Gastrocnemius medialis (tissue), 4 donors: ENCODE data around the gene PLCB1. TPM values are rescaled to one million over a fixed set of nuclear protein-coding genes. Genes with fewer than 3 reads are reported as not detected.

Experiments
- ATAC-seq, 2 donors: fragments of 150-250 bp; one replicate each; pipeline ENCODE4 v1.9.1; 2016
- DNase-seq, 2 donors: peaks; one replicate each; pipeline ENCODE4 v3.0.0-alpha.2; 2019
- H3K27ac ChIP-seq, 4 donors: fragments of 200-600 bp; sonication (generic); 1 replicate in 1 of 4; 2 replicates in 3 of 4; pipeline ENCODE4 v1.5.1; 2016 to 2018; ENCODE audit warnings: mild to moderate bottlenecking in 2 of 4, moderate library complexity in 1 of 4
- H3K27me3 ChIP-seq, 3 donors: fragments of 200-600 bp; sonication (generic) in 2 of 3; 1 replicate in 1 of 3; 2 replicates in 2 of 3; pipeline versions ENCODE4 v1.5.1 to v1.6.0; 2016 to 2019; ENCODE audit warnings: mild to moderate bottlenecking in 1 of 3, moderate library complexity in 1 of 3
- H3K36me3 ChIP-seq, 2 donors: fragments of 200-600 bp; sonication (generic) in 1 of 2; one replicate each; pipeline ENCODE4 v1.5.1; 2017 to 2018
- H3K4me1 ChIP-seq, 2 donors: fragments of 200-600 bp; sonication (generic) in 1 of 2; one replicate each; pipeline ENCODE4 v1.5.1; 2016 to 2017; ENCODE audit warnings: mild to moderate bottlenecking in 2 of 2
- H3K4me3 ChIP-seq, 4 donors: fragments of 200-600 bp; sonication (generic) in 3 of 4; 1 replicate in 1 of 4; 2 replicates in 3 of 4; pipeline ENCODE4 v1.5.1; 2016 to 2019; ENCODE audit warnings: mild to moderate bottlenecking in 2 of 4
- H3K9me3 ChIP-seq, 3 donors: fragments of 200-600 bp; sonication (generic) in 2 of 3; 1 replicate in 1 of 3; 2 replicates in 2 of 3; pipeline ENCODE4 v1.5.1; 2016 to 2019
- POLR2A ChIP-seq, 2 donors: fragments of 450-650 bp; IDR thresholded peaks; one replicate each; pipeline ENCODE4 v1.6.1; 2017; ENCODE audit warnings: antibody characterized with exemption in 2 of 2, mild to moderate bottlenecking in 2 of 2, moderate library complexity in 2 of 2
- in situ Hi-C, 4 donors: fragments of 200-750 bp; cut with MboI; loops; one replicate each; pipeline versions ENCODE4 v1.15.0 to v1.8.0; 2017; ENCODE audit warnings: low sequenced_read_pairs in 4 of 4
- intact Hi-C: fragments of 100-400 bp; cut with DNase I; formaldehyde crosslinking; loops from one replicate; pipeline ENCODE4 v1.15.1; 2023; ENCODE audit warnings: low total_unique reads
- total RNA-seq, 4 donors: library from RNA; depleted of rRNA; stranded (reverse); fragments of >200 nt; gene quantifications; one replicate each; pipeline versions ENCODE4 v1.1.0 to v1.2.3, GENCODE V29; 2016
- TF ChIP-seq, protein P1 (sequence below), 5 experiments: fragments of 450-650 bp in 3 of 5; fragments of 200-600 bp in 2 of 5; sonication (generic) in 2 of 5; IDR thresholded peaks in 4 of 5; conservative IDR thresholded peaks in 1 of 5; 1 replicate in 4 of 5; 2 replicates in 1 of 5; pipeline ENCODE4 v1.5.1; 2016 to 2019; ENCODE audit warnings: antibody characterized with exemption in 5 of 5, mild to moderate bottlenecking in 3 of 5, moderate library complexity in 3 of 5

PLCB1 gene
- total RNA-seq, 4 donors from 2014 or later, result 4.1 to 10.0 (median 7.6) TPM

DNA sequence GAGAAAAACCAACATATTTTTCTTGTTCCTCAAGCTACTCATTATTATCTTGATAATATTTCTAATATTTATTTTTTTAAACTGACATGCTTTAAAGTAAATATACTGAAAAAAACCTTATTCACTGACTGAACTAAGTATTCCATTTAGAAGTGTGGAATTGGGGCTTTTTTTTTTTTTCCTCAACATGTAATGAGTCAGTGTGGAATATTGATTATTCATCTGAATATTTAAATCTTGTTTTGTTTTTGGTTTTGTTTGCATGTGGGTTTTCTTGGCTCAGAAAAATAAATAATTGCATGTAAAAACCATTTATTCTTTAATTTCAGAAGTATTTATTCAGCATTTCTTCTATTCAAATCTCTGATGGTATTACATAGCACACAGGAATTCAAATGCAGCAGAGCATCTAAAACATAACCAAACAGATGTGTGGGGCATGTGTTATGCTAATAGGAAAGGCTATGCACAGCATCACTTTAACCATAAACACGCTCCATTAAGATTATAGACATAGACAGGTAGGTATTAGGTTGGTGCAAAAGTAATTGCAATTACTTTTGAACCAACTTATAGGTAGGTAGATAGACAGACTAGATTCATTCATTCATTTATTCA, 166.5 kb downstream of the PLCB1 start:
- H3K27ac ChIP-seq, result no peak overlapping the region
- no peak for DNase-seq
- in situ Hi-C loops, result no loop called here
- no peak overlapping the region for H3K4me3 ChIP-seq
- H3K27me3 ChIP-seq, result no peaks in the 10 kb centered on the region
- H3K4me1 ChIP-seq, result peaks cover 14 to 19% of the 10 kb centered on the region in 2 donors
- intact Hi-C loops, result loop anchor here (10.0 kb wide), 1 partner anchor 94 kb away; no protein-coding TSS in a partner anchor
- H3K9me3 ChIP-seq, result no peaks in the 10 kb centered on the region
- ATAC-seq, result no peak
- no peak for TF ChIP-seq POLR2A (IDR thresholded peaks at IDR 0.05)
- TF ChIP-seq, protein P1, sequence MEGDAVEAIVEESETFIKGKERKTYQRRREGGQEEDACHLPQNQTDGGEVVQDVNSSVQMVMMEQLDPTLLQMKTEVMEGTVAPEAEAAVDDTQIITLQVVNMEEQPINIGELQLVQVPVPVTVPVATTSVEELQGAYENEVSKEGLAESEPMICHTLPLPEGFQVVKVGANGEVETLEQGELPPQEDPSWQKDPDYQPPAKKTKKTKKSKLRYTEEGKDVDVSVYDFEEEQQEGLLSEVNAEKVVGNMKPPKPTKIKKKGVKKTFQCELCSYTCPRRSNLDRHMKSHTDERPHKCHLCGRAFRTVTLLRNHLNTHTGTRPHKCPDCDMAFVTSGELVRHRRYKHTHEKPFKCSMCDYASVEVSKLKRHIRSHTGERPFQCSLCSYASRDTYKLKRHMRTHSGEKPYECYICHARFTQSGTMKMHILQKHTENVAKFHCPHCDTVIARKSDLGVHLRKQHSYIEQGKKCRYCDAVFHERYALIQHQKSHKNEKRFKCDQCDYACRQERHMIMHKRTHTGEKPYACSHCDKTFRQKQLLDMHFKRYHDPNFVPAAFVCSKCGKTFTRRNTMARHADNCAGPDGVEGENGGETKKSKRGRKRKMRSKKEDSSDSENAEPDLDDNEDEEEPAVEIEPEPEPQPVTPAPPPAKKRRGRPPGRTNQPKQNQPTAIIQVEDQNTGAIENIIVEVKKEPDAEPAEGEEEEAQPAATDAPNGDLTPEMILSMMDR (IDR thresholded peaks at IDR 0.05 in 4 of 5, conservative IDR thresholded peaks at IDR 0.05 in 1 of 5), result no peak
- H3K36me3 ChIP-seq, result no peaks in the 10 kb centered on the region

DNA sequence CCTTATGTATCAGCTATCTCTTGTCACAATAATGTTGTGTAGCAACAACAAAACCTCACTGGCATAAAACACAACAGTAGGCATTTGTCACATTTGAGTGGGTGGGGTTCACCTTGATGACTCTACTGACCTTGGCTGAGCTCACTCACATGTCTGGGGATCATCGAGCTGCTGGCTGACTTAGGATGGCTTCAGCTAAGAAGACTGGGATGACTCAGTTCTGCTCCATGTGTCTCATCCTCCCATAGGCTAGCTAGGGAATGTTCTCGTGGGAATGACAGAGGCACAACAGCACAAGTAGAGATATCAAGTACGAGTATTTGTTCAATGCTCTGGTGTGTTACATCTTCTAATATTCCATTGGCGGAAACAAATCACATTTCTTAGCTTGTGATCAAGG, 167.9 kb downstream of the PLCB1 start:
- H3K36me3 ChIP-seq, result no peaks in the 10 kb centered on the region
- peaks cover 22 to 27% of the 10 kb centered on the region in 2 donors for H3K4me1 ChIP-seq
- TF ChIP-seq, protein P1 (IDR thresholded peaks at IDR 0.05 in 4 of 5, conservative IDR thresholded peaks at IDR 0.05 in 1 of 5), result no peak
- TF ChIP-seq POLR2A (IDR thresholded peaks at IDR 0.05), result no peak
- ATAC-seq (no peak), DNase-seq (no peak)
- no peak overlapping the region for H3K4me3 ChIP-seq
- H3K27me3 ChIP-seq, result no peaks in the 10 kb centered on the region
- intact Hi-C loops, result loop anchor here (10.0 kb wide), 1 partner anchor 95 kb away; no protein-coding TSS in a partner anchor
- H3K9me3 ChIP-seq, result no peaks in the 10 kb centered on the region
- no peak overlapping the region for H3K27ac ChIP-seq
- in situ Hi-C loops, result loop anchor here in 1 of 4 donors (5.0 kb wide), 1 partner anchor 163 kb away; no protein-coding TSS in a partner anchor

DNA sequence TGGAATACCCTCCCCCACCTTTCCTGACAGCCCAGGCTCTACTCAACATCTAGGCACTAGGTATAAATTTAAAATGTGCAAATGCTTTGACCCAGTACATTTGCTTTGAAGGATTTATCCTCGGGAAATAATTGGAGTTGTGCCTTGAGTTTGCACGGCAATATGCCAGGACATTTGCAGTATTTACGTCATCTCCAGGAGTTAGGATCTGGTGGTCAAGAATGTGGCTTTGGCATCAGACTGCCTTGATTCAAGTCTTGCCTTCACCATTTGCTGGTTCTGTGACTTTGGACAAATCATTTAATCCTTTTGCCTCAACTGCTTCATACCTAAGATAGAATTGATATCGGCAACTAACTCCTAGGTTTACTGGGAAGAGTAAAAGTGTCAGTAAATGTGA, 169.6 kb downstream of the PLCB1 start:
- Histone ChIP-seq H3K27me3 (no peaks in the 10 kb centered on the region), H3K36me3 (no peaks in the 10 kb centered on the region), H3K4me1 (peaks cover 22 to 27% of the 10 kb centered on the region in 2 donors), H3K27ac (no peak overlapping the region), H3K9me3 (no peaks in the 10 kb centered on the region), H3K4me3 (no peak overlapping the region)
- in situ Hi-C loops (loop anchor here in 1 of 4 donors (5.0 kb wide), 1 partner anchor 164 kb away; no protein-coding TSS in a partner anchor), intact Hi-C loops (no loop called here)
- TF ChIP-seq, protein P1 (IDR thresholded peaks at IDR 0.05 in 4 of 5, conservative IDR thresholded peaks at IDR 0.05 in 1 of 5), result no peak
- TF ChIP-seq POLR2A (IDR thresholded peaks at IDR 0.05), result no peak
- no peak for ATAC-seq
- no peak for DNase-seq

DNA sequence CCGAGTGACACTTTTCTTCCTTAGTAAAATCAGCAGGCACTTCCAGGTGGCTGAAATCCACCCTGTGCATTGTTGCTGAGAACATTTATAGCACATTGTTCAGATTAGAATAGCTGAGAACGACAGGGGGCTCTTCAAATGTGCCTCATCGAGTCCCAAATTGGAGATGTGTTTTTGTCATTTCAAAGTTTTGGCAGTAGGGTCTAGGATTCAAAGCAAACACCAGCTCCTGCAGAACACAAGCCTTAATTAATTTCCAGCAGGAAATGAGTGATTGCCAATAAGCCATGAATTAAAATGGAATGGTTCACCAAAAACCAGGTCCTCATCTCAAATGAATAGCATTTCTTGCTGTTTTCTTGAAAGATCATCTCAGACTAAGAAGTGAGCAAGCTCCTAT, 171.6 kb downstream of the PLCB1 start:
- H3K4me1 ChIP-seq, result peaks cover 22 to 27% of the 10 kb centered on the region in 2 donors
- H3K36me3 ChIP-seq, result no peaks in the 10 kb centered on the region
- TF ChIP-seq POLR2A (IDR thresholded peaks at IDR 0.05), result no peak
- TF ChIP-seq, protein P1 (IDR thresholded peaks at IDR 0.05 in 4 of 5, conservative IDR thresholded peaks at IDR 0.05 in 1 of 5), result no peak
- no peaks in the 10 kb centered on the region for H3K9me3 ChIP-seq
- H3K27ac ChIP-seq, result no peak overlapping the region
- H3K27me3 ChIP-seq, result no peaks in the 10 kb centered on the region
- intact Hi-C loops (loop anchor here (2.0 kb wide), 1 partner anchor 171 kb away; the partner anchor contains the start of gene PLCB1), in situ Hi-C loops (loop anchor here in 1 of 4 donors (5.0 kb wide), 1 partner anchor 166 kb away; no protein-coding TSS in a partner anchor)
- ATAC-seq (no peak), DNase-seq (no peak)
- H3K4me3 ChIP-seq, result no peak overlapping the region
